Measurements from ENCODE around the gene SLC66A2.

DNA sequence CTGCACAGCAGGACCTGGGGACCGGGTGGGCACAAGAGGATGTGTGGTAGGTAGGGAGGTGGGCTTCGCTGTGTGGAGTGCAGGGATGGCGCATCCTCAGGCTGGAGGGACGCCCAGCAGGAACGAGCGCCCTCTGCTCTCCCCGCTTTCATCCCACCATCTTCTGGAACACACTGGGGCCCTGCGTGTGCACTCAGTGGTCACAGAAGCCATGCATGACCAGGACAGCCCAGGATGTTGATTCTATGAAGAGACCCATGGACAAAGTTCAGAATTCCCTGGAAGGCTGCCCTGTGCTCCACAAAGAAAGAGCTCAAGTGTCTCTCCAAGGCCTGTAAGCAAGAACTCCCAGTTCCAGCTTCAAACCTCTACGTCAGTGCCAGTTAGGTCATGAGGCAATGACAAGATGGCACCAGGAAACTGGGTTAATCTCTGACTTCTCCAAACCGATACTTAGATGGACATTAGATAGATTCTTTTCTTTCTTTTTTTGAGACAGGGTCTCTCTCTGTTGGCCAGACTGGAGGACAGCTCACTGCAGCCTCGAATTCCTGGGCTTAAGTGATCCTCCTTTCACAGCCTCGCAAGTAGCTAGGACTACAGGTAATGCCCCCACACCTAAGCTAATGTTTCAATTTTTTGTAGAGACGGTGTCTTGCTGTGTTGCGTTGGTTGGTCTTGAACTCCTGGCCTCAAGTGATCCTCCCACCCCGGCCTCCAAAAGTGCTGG lies 3.4 kb downstream of the SLC66A2 start:
- TF ChIP-seq, protein P1, sequence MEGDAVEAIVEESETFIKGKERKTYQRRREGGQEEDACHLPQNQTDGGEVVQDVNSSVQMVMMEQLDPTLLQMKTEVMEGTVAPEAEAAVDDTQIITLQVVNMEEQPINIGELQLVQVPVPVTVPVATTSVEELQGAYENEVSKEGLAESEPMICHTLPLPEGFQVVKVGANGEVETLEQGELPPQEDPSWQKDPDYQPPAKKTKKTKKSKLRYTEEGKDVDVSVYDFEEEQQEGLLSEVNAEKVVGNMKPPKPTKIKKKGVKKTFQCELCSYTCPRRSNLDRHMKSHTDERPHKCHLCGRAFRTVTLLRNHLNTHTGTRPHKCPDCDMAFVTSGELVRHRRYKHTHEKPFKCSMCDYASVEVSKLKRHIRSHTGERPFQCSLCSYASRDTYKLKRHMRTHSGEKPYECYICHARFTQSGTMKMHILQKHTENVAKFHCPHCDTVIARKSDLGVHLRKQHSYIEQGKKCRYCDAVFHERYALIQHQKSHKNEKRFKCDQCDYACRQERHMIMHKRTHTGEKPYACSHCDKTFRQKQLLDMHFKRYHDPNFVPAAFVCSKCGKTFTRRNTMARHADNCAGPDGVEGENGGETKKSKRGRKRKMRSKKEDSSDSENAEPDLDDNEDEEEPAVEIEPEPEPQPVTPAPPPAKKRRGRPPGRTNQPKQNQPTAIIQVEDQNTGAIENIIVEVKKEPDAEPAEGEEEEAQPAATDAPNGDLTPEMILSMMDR (IDR thresholded peaks at IDR 0.05) = no peak
- no peak for TF ChIP-seq POLR2A (IDR thresholded peaks at IDR 0.05)

Data from testis (tissue), 2 donors.